SK-N-MC (cell line): ENCODE data around the gene FBXO8.

ENCODE experiments used
- DNase-seq: peaks from one replicate; pipeline ENCODE4 v3.0.0-alpha.2; 2011; ENCODE audit warnings: low read depth, low spot score
- H3K27ac ChIP-seq: fragments of 200-600 bp; sonication (generic); 2 replicates; pipeline ENCODE4 v1.5.1; 2016; ENCODE audit warnings: mixed run types
- H3K36me3 ChIP-seq: fragments of 200-600 bp; sonication (generic); 2 replicates; pipeline ENCODE4 v1.6.1; 2017; ENCODE audit warnings: antibody characterized with exemption, low read length, mixed read lengths; ENCODE audit not compliant: insufficient read depth
- H3K4me3 ChIP-seq: fragments of 200-600 bp; sonication (generic); 2 replicates; pipeline ENCODE4 v1.5.1; 2016
- H3K9ac ChIP-seq: fragments of 200-600 bp; sonication (generic); 2 replicates; pipeline ENCODE4 v1.8.0; 2017; ENCODE audit warnings: mixed run types, mixed read lengths; ENCODE audit not compliant: insufficient read length
- H3K9me3 ChIP-seq: fragments of 200-600 bp; sonication (generic); 2 replicates; pipeline ENCODE4 v1.6.1; 2017; ENCODE audit warnings: low read depth, mild to moderate bottlenecking, antibody characterized with exemption, low read length, moderate library complexity, mixed read lengths
- EZH2 ChIP-seq: fragments of 200-600 bp; sonication (generic); IDR thresholded peaks from one replicate; pipeline ENCODE4 v1.6.1; 2017; ENCODE audit warnings: antibody characterized with exemption
- FOXP2 ChIP-seq: optimal IDR thresholded peaks from 2 replicates; pipeline ENCODE3; 2011; ENCODE audit warnings: mild to moderate bottlenecking, moderate library complexity; ENCODE audit not compliant: insufficient read depth; ENCODE audit errors: extremely low read length, control extremely low read depth
- POLR2AphosphoS5 ChIP-seq: IDR thresholded peaks from 2 replicates; pipeline ENCODE4 v1.6.1; 2012; ENCODE audit warnings: mild to moderate bottlenecking, low read depth, low read length, borderline replicate concordance

The FBXO8 gene

GRCh38 chr4:174283507-174284471, at the start of gene FBXO8, which contains the start of gene CEP44:
Gene FBXO8 (minus strand): TSS chr4:174283667. CDS start chr4:174263092, 20,575 bp downstream.
Gene CEP44 (plus strand): TSS chr4:174283911. CDS start chr4:174299122, 15,211 bp downstream.
- Histone ChIP-seq H3K36me3 (peaks cover 16% of the 10 kb centered on the region; the same call in 1 of the 2 replicates), H3K9me3 (peaks cover 7% of the 10 kb centered on the region; the same call in 1 of the 2 replicates), H3K9ac (peak within 1 kb of the TSS; percentile 100), H3K4me3 (peak within 1 kb of the TSS; percentile 99), H3K27ac (peak within 1 kb of the TSS; percentile 99)
- no peak for TF ChIP-seq FOXP2
- TF ChIP-seq EZH2 = no peak
- peak; percentile 43 for TF ChIP-seq POLR2AphosphoS5
- peak; percentile 75 for DNase-seq

- no peak overlapping the region for H3K4me3 ChIP-seq
- TF ChIP-seq POLR2AphosphoS5 (no peak), EZH2 (no peak), FOXP2 (no peak)
- H3K27ac ChIP-seq = no peak overlapping the region
- H3K9me3 ChIP-seq = no peaks in the 10 kb centered on the region
- DNase-seq = no peak
- peaks cover 3% of the 10 kb centered on the region; the same call in 1 of the 2 replicates for H3K36me3 ChIP-seq
- no peak overlapping the region for H3K9ac ChIP-seq
These were observed 49.5 kb upstream of the FBXO8 start for GRCh38 chr4:174332741-174333493.

- DNase-seq = no peak
- H3K9ac ChIP-seq = no peak overlapping the region
- no peak for TF ChIP-seq EZH2
- no peak for TF ChIP-seq FOXP2
- TF ChIP-seq POLR2AphosphoS5 = no peak
- no peak overlapping the region for H3K4me3 ChIP-seq
- no peaks in the 10 kb centered on the region for H3K9me3 ChIP-seq
- H3K27ac ChIP-seq = no peak overlapping the region
- peaks cover 4% of the 10 kb centered on the region; the same call in 1 of the 2 replicates for H3K36me3 ChIP-seq
These were observed 41.3 kb upstream of the FBXO8 start for GRCh38 chr4:174324725-174325124.

GRCh38 chr4:174324236-174324635, 40.8 kb upstream of the FBXO8 start:
- H3K9ac ChIP-seq = no peak overlapping the region
- H3K36me3 ChIP-seq = peaks cover 6% of the 10 kb centered on the region; the same call in 1 of the 2 replicates
- H3K27ac ChIP-seq = no peak overlapping the region
- no peak overlapping the region for H3K4me3 ChIP-seq
- no peaks in the 10 kb centered on the region for H3K9me3 ChIP-seq
- TF ChIP-seq POLR2AphosphoS5 (no peak), EZH2 (no peak), FOXP2 (no peak)
- DNase-seq = no peak

- peaks cover 18% of the 10 kb centered on the region for H3K36me3 ChIP-seq
- no peak overlapping the region for H3K9ac ChIP-seq
- H3K27ac ChIP-seq = no peak overlapping the region
- no peak for DNase-seq
- TF ChIP-seq POLR2AphosphoS5 (no peak), FOXP2 (no peak), EZH2 (no peak)
- H3K4me3 ChIP-seq = no peak overlapping the region
- no peaks in the 10 kb centered on the region for H3K9me3 ChIP-seq
These were observed 37.2 kb upstream of the FBXO8 start for GRCh38 chr4:174320494-174321199.

- no peaks in the 10 kb centered on the region for H3K9me3 ChIP-seq
- H3K4me3 ChIP-seq = no peak overlapping the region
- no peak for DNase-seq
- H3K36me3 ChIP-seq = peaks cover 18% of the 10 kb centered on the region
- TF ChIP-seq EZH2 (no peak), POLR2AphosphoS5 (no peak), FOXP2 (no peak)
- no peak overlapping the region for H3K27ac ChIP-seq
- no peak overlapping the region for H3K9ac ChIP-seq
These were observed 35.6 kb upstream of the FBXO8 start for GRCh38 chr4:174318829-174319764.

- TF ChIP-seq EZH2 = no peak
- TF ChIP-seq FOXP2 = no peak
- no peak for TF ChIP-seq POLR2AphosphoS5
- Histone ChIP-seq H3K4me3 (no peak overlapping the region), H3K36me3 (peaks cover 22% of the 10 kb centered on the region), H3K27ac (no peak overlapping the region), H3K9ac (no peak overlapping the region), H3K9me3 (no peaks in the 10 kb centered on the region)
- DNase-seq = peak; percentile 67
These were observed 34.1 kb upstream of the FBXO8 start for GRCh38 chr4:174317531-174317930.
